ENCODE data around the gene RSRC1. TPM values are rescaled to one million over a fixed set of nuclear protein-coding genes. Genes with fewer than 3 reads are reported as not detected.
"Not testable (repeated sequence)": the region's sequence is repeated elsewhere in the genome, so short reads cannot be mapped to it uniquely, and the experiment has no call there.

Gene RSRC1
- total and polyA plus RNA-seq, 2 of the 8 experiments (the other 6 are each of a cell fraction or from before 2014, with no cell fraction given) = 2.0 to 27.9 TPM

GRCh38 chr3:158516729-158517128 is 406.8 kb downstream of the RSRC1 start:
- POLR2A ChIA-PET (ENCODE audit: partially characterized antibody); H4K91ac ChIP-seq (replicated peaks; ENCODE audit: insufficient read length, low read length): not testable (repeated sequence)

More at GRCh38 chr3:158516729-158517128, 406.8 kb downstream of the RSRC1 start:
- H3K4me1 ChIP-seq (replicated peaks in 1 of 4; ENCODE audit: control insufficient read depth in 3 of 4, insufficient read depth in 4 of 4, low read length in 3 of 4); H3K4ac ChIP-seq (replicated peaks; ENCODE audit: insufficient read length, low read depth, low read length); H4K5ac ChIP-seq (ENCODE audit: insufficient read length, low read depth, low read length); DNase-seq (ENCODE audit: low read depth in 1 of 2, low spot score in 2 of 2); H2BK120ac ChIP-seq (replicated peaks; ENCODE audit: low read depth, low read length); H2AK5ac ChIP-seq (ENCODE audit: low read depth, low read length); H2BK20ac ChIP-seq (ENCODE audit: low read length); H2BK15ac ChIP-seq (ENCODE audit: low read length); H3K9me3 ChIP-seq (ENCODE audit: insufficient read depth in 2 of 2, low read depth in 1 of 2, low read length in 1 of 2); H3K4me3 ChIP-seq (ENCODE audit: extremely low read depth in 1 of 4, insufficient read depth in 2 of 4, low read depth in 3 of 4, low read length in 4 of 4); H2AFZ ChIP-seq (ENCODE audit: low read length); H3K36me3 ChIP-seq (ENCODE audit: control insufficient read depth in 2 of 4, insufficient read depth in 4 of 4, low read length in 3 of 4); H3K9ac ChIP-seq (replicated peaks in 1 of 4; ENCODE audit: extremely low read depth in 1 of 4, low read depth in 3 of 4, low read length in 3 of 4); H3K27ac ChIP-seq (ENCODE audit: low read depth, low read length); H3K4me2 ChIP-seq (ENCODE audit: insufficient read depth in 1 of 2, low read depth in 2 of 2, low read length in 2 of 2); CTCF ChIA-PET (ENCODE audit: partially characterized antibody); H2BK5ac ChIP-seq (ENCODE audit: low read depth, low read length); H3K79me1 ChIP-seq (ENCODE audit: low read depth, low read length); H3K23ac ChIP-seq (ENCODE audit: insufficient read length); H3K27me3 ChIP-seq (replicated peaks in 1 of 4; ENCODE audit: control insufficient read depth in 3 of 4, extremely low read depth in 1 of 4, insufficient read depth in 3 of 4, low read length in 3 of 4); H4K8ac ChIP-seq (ENCODE audit: extremely low read depth, insufficient read depth, low read length); H4K20me1 ChIP-seq (replicated peaks in 1 of 2; ENCODE audit: control insufficient read depth in 1 of 2, insufficient read depth in 2 of 2, low read length in 2 of 2); H3K14ac ChIP-seq (ENCODE audit: insufficient read length); H3K18ac ChIP-seq (ENCODE audit: extremely low read depth, low read length); H3K56ac ChIP-seq (replicated peaks; ENCODE audit: insufficient read length, low read depth, low read length); FAIRE-seq; H3K23me2 ChIP-seq (ENCODE audit: low read depth, low read length); H3K79me2 ChIP-seq (ENCODE audit: control insufficient read depth in 1 of 2, insufficient read depth in 2 of 2, low read length in 2 of 2); H2BK12ac ChIP-seq (ENCODE audit: low read depth, low read length): not testable (repeated sequence)
- WGBS, 2 experiments (ENCODE audit: extremely low coverage in 1 of 2, insufficient coverage in 1 of 2, insufficient read length in 1 of 2, insufficient replicate concordance in 2 of 2, low coverage in 1 of 2, low lambda C conversion rate in 2 of 2, missing lambda C conversion rate in 1 of 2) = 92% methylated on average over 21 of the region's 22 CpGs; no CpG with 5 or more reads in 1 of the 2 experiments

All from H1 (cell line).